ELR (cell line): ENCODE measurements around the gene ORC4.

Experiments
- DNase-seq: peaks from one replicate; pipeline ENCODE4 v3.0.0-alpha.2; 2015; ENCODE audit warnings: low read depth

ORC4 gene

GRCh38 chr2:148020111-148021058 lies at the start of gene ORC4:
Gene ORC4 (minus strand): TSS chr2:148020737. CDS start chr2:147975958, 44,779 bp downstream.
- peak; percentile 100 for DNase-seq

GRCh38 chr2:148067801-148068200 lies 47.3 kb upstream of the ORC4 start:
- no peak for DNase-seq

- DNase-seq, result no peak
These were observed 45.4 kb upstream of the ORC4 start for GRCh38 chr2:148065936-148066335.

GRCh38 chr2:148063633-148064032 lies 43.1 kb upstream of the ORC4 start:
- no peak for DNase-seq

- DNase-seq, result peak; percentile 30
These were observed 38.1 kb upstream of the ORC4 start for GRCh38 chr2:148058641-148059040.

GRCh38 chr2:148052687-148053086 lies 32.1 kb upstream of the ORC4 start:
- DNase-seq, result no peak

- no peak for DNase-seq
These were observed 28.7 kb upstream of the ORC4 start for GRCh38 chr2:148049284-148049683.

GRCh38 chr2:148048475-148049221 lies 28.1 kb upstream of the ORC4 start:
- DNase-seq, result no peak

GRCh38 chr2:148046802-148047201 lies 26.3 kb upstream of the ORC4 start:
- DNase-seq, result no peak

GRCh38 chr2:148044322-148044721 lies 23.8 kb upstream of the ORC4 start:
- peak; percentile 28 for DNase-seq

- DNase-seq, result peak; percentile 32
These were observed 21.7 kb upstream of the ORC4 start for GRCh38 chr2:148042219-148042618.

GRCh38 chr2:148039783-148040182 lies 19.2 kb upstream of the ORC4 start:
- DNase-seq, result no peak

- DNase-seq, result no peak
These were observed 11.7 kb upstream of the ORC4 start for GRCh38 chr2:148032215-148032614.

GRCh38 chr2:148031152-148031551 lies 10.6 kb upstream of the ORC4 start:
- DNase-seq, result no peak

- DNase-seq, result no peak
These were observed 8.2 kb upstream of the ORC4 start for GRCh38 chr2:148028781-148029180.

GRCh38 chr2:148027822-148028221 lies 7.3 kb upstream of the ORC4 start:
- DNase-seq, result peak; percentile 40

- DNase-seq, result no peak
These were observed 6.0 kb upstream of the ORC4 start for GRCh38 chr2:148026573-148026972.

- DNase-seq, result peak; percentile 11
These were observed 3.3 kb upstream of the ORC4 start for GRCh38 chr2:148023861-148024260.

GRCh38 chr2:148022882-148023281 lies 2.3 kb upstream of the ORC4 start:
- no peak for DNase-seq

GRCh38 chr2:148022351-148022750 lies 1.8 kb upstream of the ORC4 start:
- DNase-seq, result no peak

GRCh38 chr2:148021886-148022285 lies 1.3 kb upstream of the ORC4 start:
- DNase-seq, result peak; percentile 17

GRCh38 chr2:148021059-148021861 lies 723 bp upstream of the ORC4 start, which contains the start of gene MBD5:
Gene MBD5 (plus strand): TSS chr2:148021091.
- DNase-seq, result peak; percentile 52
